Stimulated activated CD8-positive, alpha-beta memory T cell treated with anti-CD3 and anti-CD28 coated beads, Interleukin-7, amount 100 ng/mL, for 24 hours (primary cell): Measurements from ENCODE around the gene HIPK1.

Experiments
- DNase-seq: peaks from one replicate; pipeline ENCODE4 v3.0.0-alpha.2; 2020; ENCODE audit warnings: low read depth

HIPK1 gene

DNA sequence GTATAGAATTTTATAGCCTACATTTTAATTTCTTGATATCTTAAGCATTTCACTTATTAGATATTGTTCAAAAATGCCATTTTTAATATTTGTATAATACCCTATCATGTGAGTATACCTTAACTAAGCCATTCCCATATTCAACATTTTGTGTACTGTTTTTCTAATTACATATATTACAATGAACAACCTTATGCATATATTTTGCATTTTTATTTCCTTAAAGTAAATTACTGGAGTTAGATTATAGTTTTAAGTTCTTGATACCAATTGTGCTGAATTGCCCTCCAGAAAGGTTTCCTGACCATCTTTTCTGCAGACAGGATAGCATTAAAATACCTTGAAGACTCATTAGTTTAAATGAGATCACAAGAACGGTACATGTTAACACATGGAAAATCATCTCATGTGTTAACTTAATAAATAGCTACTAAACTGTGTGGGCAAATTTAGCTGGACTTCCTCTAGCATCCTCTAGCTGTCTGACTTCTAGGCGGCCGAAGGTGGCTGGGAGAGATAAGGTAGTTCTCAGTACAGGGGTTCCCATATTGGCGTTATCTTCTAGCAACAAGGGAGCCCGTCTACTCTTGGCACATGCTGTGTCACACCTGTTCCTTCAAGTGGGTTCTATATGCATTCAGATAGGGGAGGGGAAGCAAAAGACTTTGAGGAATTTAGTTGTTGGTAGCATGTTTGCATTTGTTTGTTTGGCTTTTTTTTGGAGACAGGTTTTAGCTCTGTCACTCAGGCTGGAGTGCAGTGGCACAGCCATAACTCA lies 15.0 kb upstream of the HIPK1 start:
- no peak for DNase-seq

DNA sequence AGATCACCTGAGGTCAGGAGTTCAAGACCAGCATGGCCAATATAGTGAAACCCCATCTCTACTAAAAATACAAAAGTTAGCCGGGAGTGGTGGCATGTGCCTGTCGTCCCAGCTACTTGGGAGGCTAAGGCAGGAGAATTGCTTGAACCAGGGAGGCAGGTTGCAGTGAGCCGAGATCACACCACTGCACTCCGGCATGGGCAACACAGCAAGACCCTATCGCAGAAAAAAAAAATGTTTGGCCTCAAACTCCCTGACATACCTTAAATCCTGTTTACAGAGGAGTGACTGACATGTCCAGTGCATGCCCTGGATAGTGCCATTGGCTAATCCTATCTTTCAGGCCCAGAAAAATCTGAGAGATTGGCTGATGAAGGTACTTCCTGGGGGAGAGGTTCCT lies 12.2 kb upstream of the HIPK1 start:
- DNase-seq = no peak

- DNase-seq = no peak
These were observed 11.6 kb upstream of the HIPK1 start for GRCh38 chr1:113917400-113918082.

GRCh38 chr1:113918243-113918642 lies 10.9 kb upstream of the HIPK1 start:
- DNase-seq = no peak

GRCh38 chr1:113922957-113923356 lies 6.2 kb upstream of the HIPK1 start:
- DNase-seq = no peak

DNA sequence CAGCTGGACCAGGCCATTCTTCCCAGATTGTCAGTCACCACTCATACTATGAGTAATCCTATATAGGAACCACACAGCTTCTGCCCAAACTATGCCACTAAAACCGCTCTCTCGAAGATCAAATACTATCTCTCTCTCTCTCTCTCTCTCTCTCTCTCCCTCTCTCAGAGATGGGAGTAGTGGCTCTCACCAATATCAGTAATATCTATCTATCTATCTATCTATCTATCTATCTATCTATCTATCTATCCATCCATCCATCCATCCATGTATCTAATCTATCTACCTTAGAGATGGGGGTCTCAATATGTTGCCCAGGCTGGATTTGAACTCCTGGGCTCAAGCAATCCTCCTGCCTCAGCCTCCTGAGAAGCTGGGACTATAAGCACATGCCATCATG lies 4.7 kb upstream of the HIPK1 start:
- no peak for DNase-seq

DNA sequence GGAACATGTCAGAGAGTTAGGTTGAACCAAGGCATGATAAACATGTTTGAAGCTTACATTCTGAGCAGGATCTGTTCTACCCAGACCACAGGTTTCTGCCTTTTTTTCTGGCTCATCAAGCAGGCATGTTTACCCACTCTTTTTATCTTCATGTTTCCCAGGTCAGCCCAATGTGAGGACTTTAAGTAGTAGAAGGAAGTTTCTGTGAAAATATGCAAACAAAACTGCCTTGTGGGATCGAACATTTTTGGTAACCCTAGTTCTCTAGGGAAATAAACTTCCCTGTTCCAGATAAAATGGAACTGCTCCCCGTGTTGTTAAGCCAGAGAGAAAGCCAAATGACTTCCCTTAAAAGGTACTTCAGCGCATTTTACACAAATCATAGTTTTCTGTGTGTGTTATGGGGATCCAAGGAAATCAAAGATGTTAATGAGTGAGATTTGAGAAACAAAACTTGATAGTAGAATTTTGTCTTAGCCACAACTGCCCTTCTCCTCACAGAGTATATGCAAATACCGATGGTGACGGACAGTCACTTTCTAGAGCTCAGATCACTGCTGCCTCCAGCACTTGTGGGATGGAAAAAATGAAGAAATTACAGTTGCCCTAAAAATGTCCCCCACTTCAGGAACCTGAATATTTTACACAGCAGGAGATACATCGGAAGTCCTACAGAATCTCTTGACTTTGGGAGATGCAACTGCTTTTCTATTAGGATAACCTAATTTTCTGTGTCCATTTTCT lies 765 bp upstream of the HIPK1 start:
- no peak for DNase-seq

GRCh38 chr1:113929750-113930498 lies 800 bp downstream of the HIPK1 start:
- no peak for DNase-seq

GRCh38 chr1:113930499-113931161 lies 1.5 kb downstream of the HIPK1 start:
- DNase-seq = no peak

GRCh38 chr1:113931451-113931851 lies 2.3 kb downstream of the HIPK1 start:
- DNase-seq = no peak

DNA sequence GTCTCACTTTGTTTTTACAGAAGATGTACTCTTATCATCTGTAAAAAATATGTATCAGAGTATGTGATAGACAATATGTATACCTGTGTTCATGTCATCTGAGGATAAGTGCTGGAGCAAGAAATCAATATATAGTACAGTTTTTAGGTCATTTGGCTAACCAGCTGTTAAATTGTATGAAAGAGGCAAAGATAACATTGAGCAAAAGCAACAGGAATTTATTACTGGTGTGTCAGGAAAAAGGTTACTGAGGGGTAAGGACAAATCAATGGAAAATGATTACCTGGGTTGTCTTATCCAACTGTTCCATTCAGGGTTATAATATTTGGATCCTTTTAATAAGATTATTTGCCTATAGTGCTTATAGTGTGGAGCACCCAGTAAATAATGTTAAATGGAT lies 4.9 kb downstream of the HIPK1 start:
- no peak for DNase-seq

DNA sequence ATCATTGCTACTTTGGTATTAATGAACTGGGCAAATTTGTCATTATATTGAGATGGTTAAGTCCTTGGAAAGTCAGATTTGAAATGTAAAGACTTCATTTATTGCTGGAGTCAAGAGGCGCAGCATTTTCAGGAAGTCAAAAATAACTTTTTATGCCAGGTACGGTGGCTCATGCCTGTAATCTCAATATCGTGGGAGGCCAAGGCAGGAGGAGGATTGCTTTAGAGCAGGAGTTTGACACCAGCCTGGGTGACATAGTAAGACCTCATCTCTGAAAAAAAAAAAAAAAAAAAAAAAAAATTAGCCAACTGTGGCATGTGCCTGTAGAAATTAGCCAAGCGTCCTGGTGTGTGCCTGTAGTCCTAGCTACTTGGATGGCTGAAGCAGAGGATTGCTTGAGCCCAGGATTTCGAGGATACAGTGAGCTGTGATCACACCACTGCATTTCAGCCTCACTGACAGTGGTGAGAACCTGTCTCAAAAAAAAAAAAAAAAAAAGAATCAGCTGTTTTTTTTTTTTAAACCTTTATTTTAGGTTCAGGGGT lies 5.5 kb downstream of the HIPK1 start:
- DNase-seq = no peak

- no peak for DNase-seq
These were observed 6.1 kb downstream of the HIPK1 start for GRCh38 chr1:113935176-113935575.

DNA sequence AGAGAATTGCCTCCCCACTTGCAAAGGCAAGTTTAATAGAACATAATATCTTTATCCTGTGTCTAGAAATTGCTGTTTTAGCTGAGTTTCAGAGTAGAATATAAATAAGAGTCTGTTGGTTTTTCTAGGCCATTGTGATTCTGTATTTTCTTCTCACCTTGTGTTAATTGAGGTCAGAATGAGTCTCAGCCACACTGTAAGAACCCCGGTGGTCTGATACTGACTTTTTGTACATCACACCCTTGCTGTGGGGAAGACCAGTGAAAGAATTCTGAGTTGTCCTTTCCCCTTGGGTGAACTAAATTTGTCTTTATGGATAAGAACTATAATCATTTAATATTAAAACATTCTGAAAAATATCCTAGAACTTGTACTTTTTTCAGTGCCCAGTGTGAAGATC lies 6.8 kb downstream of the HIPK1 start:
- DNase-seq = no peak

- no peak for DNase-seq
These were observed 8.0 kb downstream of the HIPK1 start for GRCh38 chr1:113937146-113937545.

DNA sequence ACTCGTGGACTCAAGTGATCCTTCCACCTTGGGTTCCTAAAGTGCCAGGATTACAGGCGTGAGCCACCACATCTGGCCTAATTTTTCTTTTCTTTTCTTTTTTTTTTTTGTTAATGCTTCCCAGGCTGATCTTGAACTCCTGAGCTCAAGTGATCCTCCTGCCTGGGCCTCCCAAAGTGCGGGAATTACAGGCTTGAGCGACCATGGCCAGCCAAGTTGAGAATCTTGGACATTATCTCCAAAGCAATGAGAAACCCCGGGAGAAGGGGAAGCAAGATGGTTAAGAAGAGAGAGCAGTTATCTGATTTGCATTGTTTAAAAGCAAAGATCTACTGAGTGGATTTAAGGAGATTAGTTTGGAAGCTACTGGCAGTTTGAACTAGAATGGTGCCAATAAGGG lies 9.1 kb downstream of the HIPK1 start:
- DNase-seq = no peak

DNA sequence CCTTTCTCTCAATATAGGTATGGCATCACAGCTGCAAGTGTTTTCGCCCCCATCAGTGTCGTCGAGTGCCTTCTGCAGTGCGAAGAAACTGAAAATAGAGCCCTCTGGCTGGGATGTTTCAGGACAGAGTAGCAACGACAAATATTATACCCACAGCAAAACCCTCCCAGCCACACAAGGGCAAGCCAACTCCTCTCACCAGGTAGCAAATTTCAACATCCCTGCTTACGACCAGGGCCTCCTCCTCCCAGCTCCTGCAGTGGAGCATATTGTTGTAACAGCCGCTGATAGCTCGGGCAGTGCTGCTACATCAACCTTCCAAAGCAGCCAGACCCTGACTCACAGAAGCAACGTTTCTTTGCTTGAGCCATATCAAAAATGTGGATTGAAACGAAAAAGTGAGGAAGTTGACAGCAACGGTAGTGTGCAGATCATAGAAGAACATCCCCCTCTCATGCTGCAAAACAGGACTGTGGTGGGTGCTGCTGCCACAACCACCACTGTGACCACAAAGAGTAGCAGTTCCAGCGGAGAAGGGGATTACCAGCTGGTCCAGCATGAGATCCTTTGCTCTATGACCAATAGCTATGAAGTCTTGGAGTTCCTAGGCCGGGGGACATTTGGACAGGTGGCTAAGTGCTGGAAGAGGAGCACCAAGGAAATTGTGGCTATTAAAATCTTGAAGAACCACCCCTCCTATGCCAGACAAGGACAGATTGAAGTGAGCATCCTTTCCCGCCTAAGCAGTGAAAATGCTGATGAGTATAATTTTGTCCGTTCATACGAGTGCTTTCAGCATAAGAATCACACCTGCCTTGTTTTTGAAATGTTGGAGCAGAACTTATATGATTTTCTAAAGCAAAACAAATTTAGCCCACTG lies 11.5 kb downstream of the HIPK1 start:
- no peak for DNase-seq

- no peak for DNase-seq
These were observed 12.1 kb downstream of the HIPK1 start for GRCh38 chr1:113941245-113941559.

DNA sequence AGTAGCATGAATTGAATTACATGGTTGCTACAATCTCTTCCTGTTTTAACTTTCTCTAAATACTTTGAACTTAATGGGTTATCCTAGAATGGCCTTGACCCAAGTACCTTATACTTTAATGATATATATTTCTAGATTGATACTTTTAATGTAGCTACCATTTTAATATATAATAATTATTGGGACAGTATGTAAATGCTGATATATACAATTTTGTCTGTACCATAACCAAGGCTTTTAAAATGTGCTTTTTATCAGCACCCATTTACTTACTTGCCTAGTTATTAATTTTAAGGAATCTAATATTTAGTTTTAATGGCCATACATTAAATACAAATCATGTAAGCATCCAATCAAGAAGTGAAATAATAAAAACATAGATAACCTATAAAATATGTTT lies 13.4 kb downstream of the HIPK1 start:
- no peak for DNase-seq

GRCh38 chr1:113943028-113943811 lies 14.1 kb downstream of the HIPK1 start:
- no peak for DNase-seq
